Measurements from ENCODE around the gene CAMK4.

DNA sequence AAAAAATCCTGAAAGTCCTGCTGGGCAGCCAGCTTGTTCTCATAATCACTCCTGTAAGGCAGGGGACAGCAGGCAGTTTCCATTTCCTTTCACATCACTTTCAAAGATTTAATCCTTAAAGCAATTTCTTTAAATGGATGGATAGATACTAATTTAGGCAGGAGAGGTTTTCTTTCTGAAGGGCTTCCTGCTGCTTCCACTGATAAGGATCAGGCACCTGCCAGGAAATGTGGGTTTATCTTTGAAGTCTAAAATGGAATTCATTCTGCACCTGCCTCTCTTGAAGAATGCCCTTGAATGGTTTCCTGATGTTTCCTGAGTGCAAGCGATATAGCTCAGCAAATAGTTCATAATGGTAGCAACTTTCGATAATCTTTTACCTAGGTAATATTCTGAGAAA lies 223.6 kb downstream of the CAMK4 start:
- TF ChIP-seq, protein P1, sequence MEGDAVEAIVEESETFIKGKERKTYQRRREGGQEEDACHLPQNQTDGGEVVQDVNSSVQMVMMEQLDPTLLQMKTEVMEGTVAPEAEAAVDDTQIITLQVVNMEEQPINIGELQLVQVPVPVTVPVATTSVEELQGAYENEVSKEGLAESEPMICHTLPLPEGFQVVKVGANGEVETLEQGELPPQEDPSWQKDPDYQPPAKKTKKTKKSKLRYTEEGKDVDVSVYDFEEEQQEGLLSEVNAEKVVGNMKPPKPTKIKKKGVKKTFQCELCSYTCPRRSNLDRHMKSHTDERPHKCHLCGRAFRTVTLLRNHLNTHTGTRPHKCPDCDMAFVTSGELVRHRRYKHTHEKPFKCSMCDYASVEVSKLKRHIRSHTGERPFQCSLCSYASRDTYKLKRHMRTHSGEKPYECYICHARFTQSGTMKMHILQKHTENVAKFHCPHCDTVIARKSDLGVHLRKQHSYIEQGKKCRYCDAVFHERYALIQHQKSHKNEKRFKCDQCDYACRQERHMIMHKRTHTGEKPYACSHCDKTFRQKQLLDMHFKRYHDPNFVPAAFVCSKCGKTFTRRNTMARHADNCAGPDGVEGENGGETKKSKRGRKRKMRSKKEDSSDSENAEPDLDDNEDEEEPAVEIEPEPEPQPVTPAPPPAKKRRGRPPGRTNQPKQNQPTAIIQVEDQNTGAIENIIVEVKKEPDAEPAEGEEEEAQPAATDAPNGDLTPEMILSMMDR (optimal IDR thresholded peaks at IDR 0.05 in 1 of 3, IDR thresholded peaks at IDR 0.05 in 1 of 3, conservative IDR thresholded peaks at IDR 0.05 in 1 of 3; ENCODE audit: extremely low read depth in 1 of 3, insufficient read depth in 2 of 3, low read length in 3 of 3): no peak
- no peak for TF ChIP-seq EZH2 (IDR thresholded peaks at IDR 0.05; ENCODE audit: low read length)

All from keratinocyte (primary cell).